NB4 (cell line): ENCODE measurements around the gene PRF1.

Source experiments
- DNase-seq: peaks from one replicate; pipeline ENCODE4 v3.0.0; 2010; ENCODE audit warnings: low read depth
- H3K4me3 ChIP-seq: one replicate; pipeline ENCODE4 v1.5.1; 2011; ENCODE audit warnings: mild to moderate bottlenecking, low read depth, low read length, moderate library complexity
- MYC ChIP-seq: IDR thresholded peaks from 2 replicates; pipeline ENCODE4 v1.6.1; 2011; ENCODE audit warnings: low read depth, low read length
- POLR2A ChIP-seq: IDR thresholded peaks from 2 replicates; pipeline ENCODE4 v1.6.1; 2011; ENCODE audit warnings: mild to moderate bottlenecking; ENCODE audit not compliant: insufficient read length; ENCODE audit errors: extremely low read depth
- TF ChIP-seq, protein P1 (sequence below): IDR thresholded peaks from 2 replicates; pipeline ENCODE4 v1.6.1; 2011; ENCODE audit warnings: low read depth, low read length
- TF ChIP-seq, protein P2 (sequence below): IDR thresholded peaks from one replicate; pipeline ENCODE4 v1.5.1; 2012; ENCODE audit warnings: low read depth, low read length

The PRF1 gene

DNA sequence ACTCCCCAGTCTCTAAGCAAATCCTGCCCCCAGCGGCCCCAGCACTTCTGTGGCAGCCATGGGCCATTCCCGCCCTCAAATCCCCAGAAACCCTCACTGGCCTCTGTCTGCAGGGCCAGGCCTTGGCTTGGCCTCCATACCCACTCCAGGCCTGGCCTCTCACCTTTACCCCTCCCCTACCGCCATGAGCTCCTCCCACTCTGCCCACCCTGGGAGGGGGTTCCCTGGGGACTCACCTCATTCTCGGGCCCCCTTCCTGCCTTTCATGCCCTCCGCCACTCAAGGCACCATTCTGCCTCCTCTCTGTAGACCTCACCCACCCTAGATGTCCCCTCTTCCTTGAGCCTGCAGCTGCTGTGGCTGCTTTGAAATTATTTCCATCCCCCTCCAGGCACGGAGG is 41.0 kb downstream of the PRF1 start:
- no peak overlapping the region for H3K4me3 ChIP-seq
- no peak for DNase-seq
- TF ChIP-seq, protein P1, sequence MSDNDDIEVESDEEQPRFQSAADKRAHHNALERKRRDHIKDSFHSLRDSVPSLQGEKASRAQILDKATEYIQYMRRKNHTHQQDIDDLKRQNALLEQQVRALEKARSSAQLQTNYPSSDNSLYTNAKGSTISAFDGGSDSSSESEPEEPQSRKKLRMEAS: no peak
- TF ChIP-seq POLR2A: no peak
- TF ChIP-seq, protein P2, sequence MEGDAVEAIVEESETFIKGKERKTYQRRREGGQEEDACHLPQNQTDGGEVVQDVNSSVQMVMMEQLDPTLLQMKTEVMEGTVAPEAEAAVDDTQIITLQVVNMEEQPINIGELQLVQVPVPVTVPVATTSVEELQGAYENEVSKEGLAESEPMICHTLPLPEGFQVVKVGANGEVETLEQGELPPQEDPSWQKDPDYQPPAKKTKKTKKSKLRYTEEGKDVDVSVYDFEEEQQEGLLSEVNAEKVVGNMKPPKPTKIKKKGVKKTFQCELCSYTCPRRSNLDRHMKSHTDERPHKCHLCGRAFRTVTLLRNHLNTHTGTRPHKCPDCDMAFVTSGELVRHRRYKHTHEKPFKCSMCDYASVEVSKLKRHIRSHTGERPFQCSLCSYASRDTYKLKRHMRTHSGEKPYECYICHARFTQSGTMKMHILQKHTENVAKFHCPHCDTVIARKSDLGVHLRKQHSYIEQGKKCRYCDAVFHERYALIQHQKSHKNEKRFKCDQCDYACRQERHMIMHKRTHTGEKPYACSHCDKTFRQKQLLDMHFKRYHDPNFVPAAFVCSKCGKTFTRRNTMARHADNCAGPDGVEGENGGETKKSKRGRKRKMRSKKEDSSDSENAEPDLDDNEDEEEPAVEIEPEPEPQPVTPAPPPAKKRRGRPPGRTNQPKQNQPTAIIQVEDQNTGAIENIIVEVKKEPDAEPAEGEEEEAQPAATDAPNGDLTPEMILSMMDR: no peak
- TF ChIP-seq MYC: no peak

DNA sequence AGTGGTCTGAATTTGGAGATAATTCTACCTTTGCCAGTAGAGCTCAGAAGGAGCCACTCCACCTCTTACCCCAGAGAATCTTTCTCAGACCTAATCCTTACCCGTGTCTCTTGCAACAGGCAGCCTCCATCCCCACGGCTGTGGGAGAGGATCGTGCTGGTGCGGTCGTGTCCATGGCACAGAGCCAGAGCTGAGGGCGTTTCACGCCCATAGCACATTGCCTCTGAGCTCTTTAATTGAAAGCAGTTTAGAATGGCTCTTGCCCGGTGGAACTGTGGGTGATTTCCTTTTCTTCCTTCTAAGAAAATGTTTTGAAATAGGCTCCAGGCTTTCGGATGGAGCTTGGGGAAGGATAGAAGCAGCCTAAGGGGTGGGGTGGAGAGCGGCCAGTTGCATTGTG is 41.5 kb downstream of the PRF1 start:
- no peak overlapping the region for H3K4me3 ChIP-seq
- DNase-seq: no peak
- TF ChIP-seq, protein P1: no peak
- TF ChIP-seq POLR2A: no peak
- TF ChIP-seq, protein P2: no peak
- TF ChIP-seq MYC: no peak

DNA sequence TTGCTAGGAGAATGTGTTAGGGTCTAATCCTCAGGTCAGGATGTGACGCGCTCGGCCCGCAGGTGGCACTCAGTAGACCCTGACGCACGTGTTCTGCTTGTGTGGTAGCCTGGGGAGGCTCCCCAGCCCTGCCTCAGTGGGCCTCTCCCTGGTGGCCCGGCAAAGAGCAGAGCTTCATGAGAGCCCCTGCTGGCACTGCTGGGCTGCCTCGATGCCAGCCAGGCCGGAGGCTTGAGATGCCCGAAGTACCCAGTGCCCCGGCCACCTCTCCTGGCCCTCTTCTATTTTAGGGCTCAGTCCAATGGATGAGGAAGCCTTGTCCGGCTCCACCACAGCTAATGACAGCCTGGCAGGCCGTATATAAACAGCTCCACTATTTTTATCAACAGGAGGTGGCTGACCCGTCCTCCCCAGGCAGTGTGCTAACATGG is 42.0 kb downstream of the PRF1 start:
- TF ChIP-seq, protein P1: no peak
- no peak for TF ChIP-seq MYC
- TF ChIP-seq, protein P2: no peak
- TF ChIP-seq POLR2A: no peak
- no peak for DNase-seq
- H3K4me3 ChIP-seq: no peak overlapping the region

DNA sequence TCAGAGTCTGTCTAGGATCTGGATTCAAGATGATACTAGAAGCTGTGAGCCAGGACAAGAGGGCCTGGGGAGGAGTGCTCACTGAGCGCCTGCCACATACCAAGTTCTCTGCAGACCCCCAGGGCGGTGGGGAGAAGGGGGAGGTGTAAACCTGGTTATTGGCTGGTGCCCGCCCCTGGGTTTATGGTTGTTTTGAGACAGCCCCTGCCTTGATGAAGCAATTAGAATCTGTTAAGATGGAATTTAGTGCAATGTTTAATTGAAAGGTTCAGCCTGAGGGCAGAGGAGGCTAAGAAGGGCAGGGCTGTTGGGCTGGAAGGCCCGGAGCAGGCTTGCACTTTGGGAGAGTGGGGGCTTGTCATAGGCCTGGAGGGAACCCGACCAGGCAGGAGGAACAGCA is 42.7 kb downstream of the PRF1 start:
- H3K4me3 ChIP-seq: no peak overlapping the region
- TF ChIP-seq MYC (no peak), POLR2A (no peak)
- TF ChIP-seq, protein P1: no peak
- TF ChIP-seq, protein P2: no peak
- DNase-seq: no peak

DNA sequence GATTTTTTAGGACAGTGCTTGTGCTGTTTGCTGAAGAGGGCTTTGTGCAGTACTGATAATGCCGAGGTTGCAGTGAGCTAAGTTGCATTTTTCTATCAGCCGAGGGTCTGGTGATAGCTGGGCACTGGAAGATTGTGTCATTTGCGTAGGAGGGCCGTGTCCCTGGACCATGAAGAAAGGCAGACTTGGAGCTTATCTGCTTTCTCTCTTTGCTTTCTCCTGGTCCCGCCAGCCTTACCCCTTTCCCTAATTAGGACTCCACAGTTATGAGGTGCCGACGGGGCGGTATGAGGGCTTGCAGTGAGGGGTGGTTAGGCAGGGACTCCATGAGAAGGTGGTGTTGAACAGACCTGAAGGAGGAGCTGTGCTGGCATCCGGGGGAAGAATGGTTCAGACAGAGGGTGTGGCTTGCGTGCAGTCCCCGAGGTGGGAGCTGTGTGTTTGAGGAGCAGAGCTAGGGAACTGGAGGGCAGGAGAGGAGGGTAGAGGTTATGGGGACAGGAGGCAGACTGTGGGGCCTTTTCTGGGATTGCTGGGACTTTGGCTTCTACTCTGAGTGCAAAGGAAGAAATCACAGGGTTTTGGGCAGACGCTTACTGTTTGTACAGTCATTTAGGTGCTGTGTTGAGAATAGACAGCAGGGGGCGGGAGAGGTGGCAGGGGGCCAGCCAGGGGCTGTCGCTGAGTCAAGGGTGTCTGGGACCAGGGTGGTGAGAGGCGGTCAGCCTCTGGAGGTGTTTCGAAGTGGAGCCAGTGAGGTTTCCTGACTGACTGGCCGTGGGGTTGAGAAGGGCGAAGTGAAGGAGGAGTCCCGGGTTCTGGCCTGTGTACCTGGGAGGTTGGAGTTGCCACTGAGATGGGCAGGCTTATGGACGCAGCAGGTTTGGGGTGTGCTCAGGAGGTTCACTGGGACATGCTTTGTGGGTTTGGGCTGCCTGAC is 43.4 kb downstream of the PRF1 start:
- peak; percentile 89 for DNase-seq
- TF ChIP-seq, protein P2: peak; percentile 68
- TF ChIP-seq, protein P1: peak; percentile 39; the same call in 1 of the 2 replicates
- no peak; the same call in 1 of the 2 replicates for TF ChIP-seq MYC
- H3K4me3 ChIP-seq: peak overlapping the region; percentile 21
